GM18907 (cell line): ENCODE measurements around the gene EXOC3.
"Not testable (repeated sequence)": the region's sequence is repeated elsewhere in the genome, so short reads cannot be mapped to it uniquely, and the experiment has no call there.

Experiments used
- ATAC-seq: cut with Tn5 transposase; IDR thresholded peaks from one replicate; pipeline ENCODE4 v1.9.1; 2021; ENCODE audit warnings: mild to moderate bottlenecking, moderate library complexity; ENCODE audit not compliant: unreplicated experiment

EXOC3 gene

DNA sequence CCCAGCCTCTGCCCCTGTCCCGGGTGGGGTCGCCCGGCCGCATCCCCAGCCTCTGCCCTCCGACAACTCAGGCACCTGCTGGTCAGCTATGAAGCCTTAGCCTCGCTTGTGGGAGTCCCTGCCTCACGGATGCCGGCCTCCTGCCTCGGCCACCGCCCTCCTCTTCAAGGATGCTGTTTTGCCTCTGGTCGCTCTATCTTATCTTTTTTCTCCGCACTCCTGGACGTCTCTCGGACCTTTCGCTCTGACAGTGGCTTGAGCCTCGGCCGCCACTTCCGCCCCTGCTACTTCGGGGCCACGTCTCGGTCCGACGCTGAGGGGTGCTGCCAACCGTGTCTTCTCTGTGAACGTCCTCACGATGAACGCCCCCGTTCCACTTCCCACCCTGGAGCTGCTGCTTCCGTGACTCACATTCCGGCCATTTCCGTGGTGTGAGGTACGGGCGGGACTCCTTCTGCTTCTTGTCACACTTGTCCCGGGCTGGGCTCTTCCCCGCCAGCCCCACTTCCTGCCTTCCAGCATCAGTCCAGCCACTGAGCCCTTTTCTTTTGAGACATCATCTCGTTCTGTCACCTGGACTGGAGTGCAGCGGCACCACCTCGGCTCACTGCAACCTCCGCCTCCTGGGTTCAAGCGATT, 55.0 kb downstream of the EXOC3 start:
- no peak for ATAC-seq

- ATAC-seq: no peak
Observed at GRCh38 chr5:499233-500209, 56.5 kb downstream of the EXOC3 start.

DNA sequence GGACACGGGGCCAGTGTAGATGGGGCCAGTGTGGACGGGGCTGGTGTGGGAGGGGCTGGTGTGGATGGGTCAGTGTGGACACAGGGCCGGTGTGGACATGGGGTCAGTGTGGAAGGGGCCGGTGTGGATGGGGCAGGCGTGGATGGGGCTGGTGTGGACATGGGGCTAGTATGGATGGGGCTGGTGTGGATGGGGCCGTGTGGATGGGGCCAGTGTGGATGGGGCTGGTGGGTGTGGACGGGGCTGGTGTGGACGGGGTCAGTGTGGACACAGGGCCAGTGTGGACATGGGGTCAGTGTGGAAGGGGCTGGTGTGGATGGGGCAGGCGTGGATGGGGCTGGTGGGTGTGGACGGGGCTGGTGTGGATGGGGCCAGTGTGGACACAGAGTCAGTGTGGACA, 57.5 kb downstream of the EXOC3 start:
- ATAC-seq: no peak

- no peak for ATAC-seq
Observed at GRCh38 chr5:501105-501830, 58.3 kb downstream of the EXOC3 start.

DNA sequence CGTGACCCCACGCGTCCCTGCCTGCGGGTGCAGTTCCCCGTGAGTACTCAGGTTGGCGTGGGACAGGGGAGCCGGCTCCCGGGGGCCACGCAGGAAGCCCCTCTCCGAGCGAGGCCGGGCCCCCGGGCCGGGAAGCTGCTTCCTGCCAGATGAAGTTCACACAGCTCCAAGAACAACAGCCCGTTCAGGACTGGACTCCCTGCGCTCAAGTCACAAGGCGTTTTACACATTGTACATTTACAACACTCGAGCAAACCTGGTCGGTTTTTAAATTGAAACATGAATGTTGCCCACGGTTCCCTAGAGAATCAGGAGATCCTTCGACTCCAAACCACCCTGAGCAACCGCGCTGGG, 58.8 kb downstream of the EXOC3 start:
- ATAC-seq: no peak

GRCh38 chr5:502325-503079, 59.5 kb downstream of the EXOC3 start:
- no peak for ATAC-seq

GRCh38 chr5:504326-505154, 61.6 kb downstream of the EXOC3 start:
- no peak for ATAC-seq

DNA sequence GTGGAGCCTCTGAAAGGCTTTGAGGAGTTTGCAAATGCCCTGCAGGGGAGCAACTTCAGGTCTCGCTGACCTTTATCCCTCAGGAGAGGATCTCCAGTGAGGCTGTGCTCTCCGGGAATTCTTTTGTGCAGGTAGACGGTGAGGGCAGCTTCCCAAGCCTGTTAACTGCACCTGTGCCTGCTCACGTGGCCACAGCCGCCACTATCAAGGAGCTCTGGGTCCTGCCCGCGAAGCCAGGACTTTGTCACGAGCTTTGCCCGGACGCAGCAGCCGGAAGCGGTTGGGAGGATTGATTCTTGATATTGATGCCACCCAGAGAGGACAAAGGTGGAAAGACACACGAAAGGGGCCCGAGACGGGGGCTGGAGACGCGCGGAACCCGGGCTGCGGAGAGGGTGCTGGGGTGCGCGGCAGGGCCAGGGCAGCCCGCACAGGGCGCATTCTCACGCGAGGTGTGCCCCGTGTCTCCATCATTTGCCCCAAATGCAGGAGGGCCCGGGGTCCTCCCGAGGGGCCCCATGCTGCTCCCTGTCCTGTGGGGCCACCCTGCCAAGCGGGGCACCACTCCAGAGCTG, 63.1 kb downstream of the EXOC3 start:
- no peak for ATAC-seq

DNA sequence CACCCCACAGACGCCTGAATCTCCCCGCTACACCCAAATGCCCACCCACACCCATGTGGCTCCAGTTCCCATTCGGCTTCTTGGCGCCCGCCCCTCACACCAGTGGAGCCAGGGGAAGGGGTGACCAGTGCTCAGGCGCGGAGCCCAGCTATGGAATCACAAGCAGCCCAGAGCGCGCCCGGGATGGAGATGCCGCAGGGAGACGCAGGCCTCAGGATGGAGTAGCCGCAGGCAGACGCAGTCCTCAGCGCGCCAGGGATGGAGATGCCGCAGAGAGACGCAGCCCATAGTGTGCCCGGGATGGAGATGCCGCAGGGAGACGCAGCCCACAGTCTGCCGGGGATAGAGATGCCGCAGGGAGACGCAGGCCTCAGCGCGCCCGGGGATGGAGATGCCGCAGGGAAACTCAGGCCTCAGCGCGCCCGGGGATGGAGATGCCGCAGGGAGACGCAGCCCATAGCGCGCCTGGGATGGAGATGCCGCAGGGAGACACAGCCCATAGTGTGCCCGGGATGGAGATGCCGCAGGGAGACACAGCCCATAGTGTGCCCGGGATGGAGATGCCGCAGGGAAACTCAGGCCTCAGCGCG, 65.1 kb downstream of the EXOC3 start:
- not testable (repeated sequence) for ATAC-seq

DNA sequence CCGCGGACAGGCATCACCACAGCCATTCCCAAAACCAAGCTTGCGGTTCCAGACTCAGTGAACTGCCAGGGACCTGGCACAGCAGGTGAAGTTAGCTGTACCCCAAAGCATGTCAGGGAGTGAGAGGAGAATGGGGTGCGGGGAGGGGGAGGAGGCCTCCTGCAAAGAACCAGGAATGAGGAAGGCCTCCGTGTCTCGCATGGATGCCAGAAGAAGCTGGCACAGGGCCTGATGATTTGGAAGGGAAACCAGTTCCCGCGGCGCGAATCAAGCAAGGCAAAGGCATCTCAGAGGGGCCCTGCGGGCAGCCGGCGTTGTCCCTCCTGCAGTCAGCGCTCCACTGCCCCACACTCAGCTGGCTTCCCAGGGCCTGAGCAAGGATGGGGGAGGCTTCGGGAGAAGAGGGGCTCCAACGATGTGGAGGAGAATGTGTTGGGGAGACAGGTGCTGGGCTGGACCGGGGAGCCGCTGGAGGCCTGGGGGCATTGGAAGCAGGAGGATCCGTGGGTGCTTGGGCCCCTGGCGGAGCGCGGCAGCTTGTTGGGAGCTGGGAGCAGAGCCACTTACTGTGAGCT, 66.7 kb downstream of the EXOC3 start:
- ATAC-seq: no peak

GRCh38 chr5:510521-510920, 67.5 kb downstream of the EXOC3 start:
- no peak for ATAC-seq

DNA sequence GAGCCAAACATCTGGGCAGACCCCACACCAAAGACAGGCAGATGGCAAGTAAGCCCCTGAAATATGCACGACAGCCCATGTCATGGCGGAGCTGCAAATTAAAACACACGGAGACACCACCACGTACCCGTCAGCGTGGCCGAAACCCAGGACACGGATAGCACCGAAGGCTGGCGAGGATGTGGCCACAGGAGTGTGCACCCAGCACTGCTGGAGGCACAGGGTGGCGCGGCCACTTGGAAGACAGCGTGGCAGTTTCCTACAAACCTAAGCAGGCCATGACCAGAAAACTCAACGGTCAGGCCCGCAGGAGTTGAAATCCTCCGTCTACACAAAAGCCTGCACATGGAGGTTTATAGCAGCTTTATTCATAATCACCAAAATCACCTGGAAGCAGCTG, 68.5 kb downstream of the EXOC3 start:
- ATAC-seq: no peak

GRCh38 chr5:513216-514100, 70.5 kb downstream of the EXOC3 start:
- ATAC-seq: no peak

DNA sequence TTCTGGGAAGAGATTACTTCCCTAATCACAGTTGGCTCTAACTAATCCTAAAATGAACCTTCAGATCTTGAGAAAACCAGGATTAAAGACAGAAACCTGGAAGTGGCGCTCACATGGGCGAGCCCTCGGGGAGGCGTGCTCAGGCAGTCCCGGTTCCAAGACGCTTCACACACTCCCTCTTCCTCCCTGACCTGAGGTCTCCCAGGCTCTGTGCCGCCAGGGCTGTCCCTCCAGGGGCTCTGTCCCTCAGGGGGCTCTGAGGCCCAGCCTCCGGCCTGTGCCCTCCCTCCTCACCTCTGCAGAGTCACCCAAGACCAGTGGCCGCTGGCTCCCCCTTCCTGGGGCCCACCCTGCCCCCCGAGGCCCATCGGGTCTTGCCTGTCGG, 71.1 kb downstream of the EXOC3 start:
- ATAC-seq: no peak

- ATAC-seq: no peak
Observed at GRCh38 chr5:514673-515072, 71.7 kb downstream of the EXOC3 start.

- no peak for ATAC-seq
Observed at GRCh38 chr5:515273-515836, 72.4 kb downstream of the EXOC3 start.

DNA sequence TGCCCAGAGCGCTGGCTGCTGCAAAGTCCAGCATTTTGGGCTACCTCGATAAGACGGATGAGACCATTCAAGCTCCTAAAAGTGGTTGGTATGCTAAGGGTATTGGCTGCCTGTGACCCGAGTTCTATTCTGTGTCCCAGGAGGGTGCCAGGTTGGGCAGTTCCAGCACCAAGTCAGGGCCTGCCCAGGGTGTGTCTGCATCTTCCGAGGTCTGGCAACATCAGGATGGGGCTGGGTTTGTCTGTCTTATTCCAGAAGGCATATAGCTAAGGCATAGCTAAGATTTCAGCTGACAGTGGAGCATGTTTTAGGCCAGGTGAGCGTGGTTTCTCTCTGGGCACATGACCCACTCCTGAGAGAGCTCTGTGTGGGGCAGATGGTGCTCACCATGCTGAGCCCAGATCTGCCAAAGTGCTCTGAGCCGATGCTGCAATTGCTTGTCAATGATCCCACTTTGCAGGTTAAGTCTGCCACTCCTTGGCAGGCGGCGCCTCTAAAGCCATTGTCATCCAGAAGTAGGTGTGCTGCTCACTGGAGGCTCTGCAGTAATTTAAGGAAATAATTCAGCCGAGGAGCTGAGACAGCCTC, 73.5 kb downstream of the EXOC3 start:
- ATAC-seq: no peak
